Measurements from ENCODE around the gene TRIM63. TPM values are rescaled to one million over a fixed set of nuclear protein-coding genes. Genes with fewer than 3 reads are reported as not detected.

Gene TRIM63
- total and polyA plus RNA-seq, 2 of the 8 experiments (the other 6 are each of a cell fraction or from before 2014, with no cell fraction given), result not detected

DNA sequence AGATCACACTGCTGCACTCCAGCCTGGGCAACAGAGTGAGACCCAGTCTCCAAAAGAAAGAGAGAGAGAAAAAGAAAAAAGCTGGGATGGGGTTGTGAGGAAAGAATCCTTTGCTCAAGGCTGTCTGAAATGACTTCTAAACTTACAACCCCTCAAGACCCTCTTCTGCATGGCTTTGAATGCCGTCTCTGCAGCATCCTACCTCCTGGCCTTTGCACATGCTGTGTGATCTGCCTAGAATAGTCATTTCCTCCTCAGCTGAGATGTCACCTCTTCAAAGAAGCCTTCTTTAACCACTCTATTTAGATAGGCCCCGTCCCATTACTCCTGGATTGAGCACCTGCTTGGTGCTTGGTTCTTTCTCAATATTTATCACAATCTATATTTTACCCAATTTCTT, 17.4 kb upstream of the TRIM63 start:
- no peak overlapping the region for H3K18ac ChIP-seq (ENCODE audit: extremely low read depth, low read length)
- ChIA-PET CTCF (ENCODE audit: partially characterized antibody) (interaction anchor here (2.2 to 4.6 kb wide), 2 partner anchors 12 to 49 kb away, joined by 10 to 23 read pairs; no protein-coding TSS in a partner anchor), POLR2A (ENCODE audit: partially characterized antibody) (interaction anchor here (1.0 to 1.3 kb wide), 2 partner anchors 39 to 255 kb away, joined by 3 read pairs; partner anchors contain the start of gene SLC30A2)
- DNase-seq (ENCODE audit: low read depth in 1 of 2, low spot score in 2 of 2) (no peak), FAIRE-seq (no peak)
- H3K23ac ChIP-seq (ENCODE audit: insufficient read length), result no peak overlapping the region
- no peak overlapping the region for H3K56ac ChIP-seq (replicated peaks; ENCODE audit: insufficient read length, low read depth, low read length)
- no peaks in the 10 kb centered on the region for H3K9me3 ChIP-seq (ENCODE audit: insufficient read depth in 2 of 2, low read depth in 1 of 2, low read length in 1 of 2)
- no peak overlapping the region for H3K4me2 ChIP-seq (ENCODE audit: insufficient read depth in 1 of 2, low read depth in 2 of 2, low read length in 2 of 2)
- H4K5ac ChIP-seq (ENCODE audit: insufficient read length, low read depth, low read length), result no peak overlapping the region
- H2BK15ac ChIP-seq (ENCODE audit: low read length), result no peak overlapping the region
- H3K4me1 ChIP-seq (replicated peaks in 1 of 4; ENCODE audit: control insufficient read depth in 3 of 4, insufficient read depth in 4 of 4, low read length in 3 of 4), result no peaks in the 10 kb centered on the region
- no peak overlapping the region for H3K9ac ChIP-seq (replicated peaks in 1 of 4; ENCODE audit: extremely low read depth in 1 of 4, low read depth in 3 of 4, low read length in 3 of 4)
- H2BK5ac ChIP-seq (ENCODE audit: low read depth, low read length), result no peak overlapping the region
- H3K27me3 ChIP-seq (replicated peaks in 1 of 4; ENCODE audit: control insufficient read depth in 3 of 4, extremely low read depth in 1 of 4, insufficient read depth in 3 of 4, low read length in 3 of 4), result no peaks in the 10 kb centered on the region; a peak in 1 of 7 replicates
- no peaks in the 10 kb centered on the region for H3K79me2 ChIP-seq (ENCODE audit: control insufficient read depth in 1 of 2, insufficient read depth in 2 of 2, low read length in 2 of 2)
- H3K23me2 ChIP-seq (ENCODE audit: low read depth, low read length), result no peaks in the 10 kb centered on the region
- no peaks in the 10 kb centered on the region for H3K36me3 ChIP-seq (ENCODE audit: control insufficient read depth in 2 of 4, insufficient read depth in 4 of 4, low read length in 3 of 4)
- WGBS, 2 experiments (ENCODE audit: extremely low coverage in 1 of 2, insufficient coverage in 1 of 2, insufficient read length in 1 of 2, insufficient replicate concordance in 2 of 2, low coverage in 1 of 2, low lambda C conversion rate in 2 of 2, missing lambda C conversion rate in 1 of 2), result 85% methylated on average over 2 of the region's 2 CpGs; no CpG with 5 or more reads in 1 of the 2 experiments
- H3K27ac ChIP-seq (ENCODE audit: low read depth, low read length), result no peak overlapping the region
- H4K8ac ChIP-seq (ENCODE audit: extremely low read depth, insufficient read depth, low read length), result no peak overlapping the region
- H2BK120ac ChIP-seq (replicated peaks; ENCODE audit: low read depth, low read length), result no peak overlapping the region
- no peak overlapping the region for H3K14ac ChIP-seq (ENCODE audit: insufficient read length)
- H2BK20ac ChIP-seq (ENCODE audit: low read length), result no peak overlapping the region
- no peaks in the 10 kb centered on the region for H3K79me1 ChIP-seq (ENCODE audit: low read depth, low read length)
- no peaks in the 10 kb centered on the region for H4K20me1 ChIP-seq (replicated peaks in 1 of 2; ENCODE audit: control insufficient read depth in 1 of 2, insufficient read depth in 2 of 2, low read length in 2 of 2)
- no peak overlapping the region for H3K4ac ChIP-seq (replicated peaks; ENCODE audit: insufficient read length, low read depth, low read length)
- H2BK12ac ChIP-seq (ENCODE audit: low read depth, low read length), result no peak overlapping the region
- no peak overlapping the region for H2AFZ ChIP-seq (ENCODE audit: low read length)
- no peak overlapping the region for H3K4me3 ChIP-seq (ENCODE audit: extremely low read depth in 1 of 4, insufficient read depth in 2 of 4, low read depth in 3 of 4, low read length in 4 of 4)
- no peak overlapping the region for H2AK5ac ChIP-seq (ENCODE audit: low read depth, low read length)
- H4K91ac ChIP-seq (replicated peaks; ENCODE audit: insufficient read length, low read length), result no peak overlapping the region
- no peak for TF ChIP-seq CEBPB (IDR thresholded peaks at IDR 0.05; ENCODE audit: low read depth, low read length)
- TF ChIP-seq EGR1 (IDR thresholded peaks at IDR 0.05; ENCODE audit: borderline replicate concordance, low read depth, low read length), result no peak
- TF ChIP-seq, protein P1, sequence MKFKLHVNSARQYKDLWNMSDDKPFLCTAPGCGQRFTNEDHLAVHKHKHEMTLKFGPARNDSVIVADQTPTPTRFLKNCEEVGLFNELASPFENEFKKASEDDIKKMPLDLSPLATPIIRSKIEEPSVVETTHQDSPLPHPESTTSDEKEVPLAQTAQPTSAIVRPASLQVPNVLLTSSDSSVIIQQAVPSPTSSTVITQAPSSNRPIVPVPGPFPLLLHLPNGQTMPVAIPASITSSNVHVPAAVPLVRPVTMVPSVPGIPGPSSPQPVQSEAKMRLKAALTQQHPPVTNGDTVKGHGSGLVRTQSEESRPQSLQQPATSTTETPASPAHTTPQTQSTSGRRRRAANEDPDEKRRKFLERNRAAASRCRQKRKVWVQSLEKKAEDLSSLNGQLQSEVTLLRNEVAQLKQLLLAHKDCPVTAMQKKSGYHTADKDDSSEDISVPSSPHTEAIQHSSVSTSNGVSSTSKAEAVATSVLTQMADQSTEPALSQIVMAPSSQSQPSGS (IDR thresholded peaks at IDR 0.05; ENCODE audit: low read length), result no peak
- TF ChIP-seq CBX5 (IDR thresholded peaks at IDR 0.05; ENCODE audit: low read depth, low read length), result no peak
- TF ChIP-seq SAP30 (IDR thresholded peaks at IDR 0.05; ENCODE audit: insufficient read depth, insufficient replicate concordance, low read length), result no peak
- no peak for TF ChIP-seq SP1 (IDR thresholded peaks at IDR 0.05; ENCODE audit: low read depth, low read length)
- no peak for TF ChIP-seq RXRA (IDR thresholded peaks at IDR 0.05; ENCODE audit: insufficient read depth, low read depth, low read length)
- no peak for TF ChIP-seq TAF7 (optimal IDR thresholded peaks at IDR 0.05; ENCODE audit: borderline replicate concordance, low read depth, low read length)
- TF ChIP-seq, protein P2, sequence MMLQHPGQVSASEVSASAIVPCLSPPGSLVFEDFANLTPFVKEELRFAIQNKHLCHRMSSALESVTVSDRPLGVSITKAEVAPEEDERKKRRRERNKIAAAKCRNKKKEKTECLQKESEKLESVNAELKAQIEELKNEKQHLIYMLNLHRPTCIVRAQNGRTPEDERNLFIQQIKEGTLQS (IDR thresholded peaks at IDR 0.05; ENCODE audit: insufficient read depth, low read depth, low read length), result no peak
- TF ChIP-seq EZH2 (IDR thresholded peaks at IDR 0.05; ENCODE audit: low read depth, low read length, severe bottlenecking), result no peak
- TF ChIP-seq KDM4A (IDR thresholded peaks at IDR 0.05; ENCODE audit: low read depth, low read length, severe bottlenecking), result no peak
- no peak for TF ChIP-seq TEAD4 (IDR thresholded peaks at IDR 0.05; ENCODE audit: low read depth, low read length)

Measured in H1 (cell line).